Testis (tissue), 2 donors: ENCODE results near the gene STRN4.

Source experiments
- CTCF ChIP-seq, 3 experiments: fragments of 450-650 bp in 2 of 3; fragments of 200-600 bp in 1 of 3; sonication (generic) in 1 of 3; IDR thresholded peaks; one replicate each; pipeline ENCODE4 v1.5.1; 2016 to 2019; ENCODE audit warnings: antibody characterized with exemption in 3 of 3, mild to moderate bottlenecking in 2 of 3, moderate library complexity in 1 of 3
- POLR2A ChIP-seq: fragments of 450-650 bp; IDR thresholded peaks from one replicate; pipeline ENCODE4 v1.6.1; 2017; ENCODE audit warnings: antibody characterized with exemption, mild to moderate bottlenecking, moderate library complexity

GRCh38 chr19:46787331-46788261 lies 41.3 kb upstream of the STRN4 start:
- TF ChIP-seq CTCF (IDR thresholded peaks at IDR 0.05) (no peak), POLR2A (no peak)
